Gastrocnemius medialis (tissue), 4 donors: ENCODE measurements around the gene ISG20.

ENCODE experiments used
- POLR2A ChIP-seq, 2 donors: fragments of 450-650 bp; IDR thresholded peaks; one replicate each; pipeline ENCODE4 v1.6.1; 2017; ENCODE audit warnings: antibody characterized with exemption in 2 of 2, mild to moderate bottlenecking in 2 of 2, moderate library complexity in 2 of 2
- TF ChIP-seq, protein P1 (sequence below), 5 experiments: fragments of 450-650 bp in 3 of 5; fragments of 200-600 bp in 2 of 5; sonication (generic) in 2 of 5; IDR thresholded peaks in 4 of 5; conservative IDR thresholded peaks in 1 of 5; 1 replicate in 4 of 5; 2 replicates in 1 of 5; pipeline ENCODE4 v1.5.1; 2016 to 2019; ENCODE audit warnings: antibody characterized with exemption in 5 of 5, mild to moderate bottlenecking in 3 of 5, moderate library complexity in 3 of 5

DNA sequence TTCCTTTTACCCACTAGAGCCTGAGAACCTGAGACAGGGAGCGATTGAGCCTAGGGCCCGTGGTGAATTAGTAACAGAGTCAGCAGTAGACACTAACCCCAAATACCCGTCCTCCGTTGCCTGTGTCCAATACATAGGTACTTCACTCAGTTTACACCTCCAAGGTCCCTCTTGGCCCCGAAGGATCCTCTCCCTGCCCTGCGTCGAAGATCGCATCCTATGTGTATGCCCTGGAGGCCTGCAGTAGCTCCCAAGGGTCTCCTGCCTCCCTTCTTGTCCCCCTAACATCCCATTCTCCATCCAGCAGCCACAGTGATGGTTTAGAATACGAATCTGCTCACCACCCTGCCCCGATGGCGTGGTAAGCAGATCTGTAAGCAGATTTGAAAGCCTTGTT is 67.0 kb downstream of the ISG20 start:
- TF ChIP-seq, protein P1, sequence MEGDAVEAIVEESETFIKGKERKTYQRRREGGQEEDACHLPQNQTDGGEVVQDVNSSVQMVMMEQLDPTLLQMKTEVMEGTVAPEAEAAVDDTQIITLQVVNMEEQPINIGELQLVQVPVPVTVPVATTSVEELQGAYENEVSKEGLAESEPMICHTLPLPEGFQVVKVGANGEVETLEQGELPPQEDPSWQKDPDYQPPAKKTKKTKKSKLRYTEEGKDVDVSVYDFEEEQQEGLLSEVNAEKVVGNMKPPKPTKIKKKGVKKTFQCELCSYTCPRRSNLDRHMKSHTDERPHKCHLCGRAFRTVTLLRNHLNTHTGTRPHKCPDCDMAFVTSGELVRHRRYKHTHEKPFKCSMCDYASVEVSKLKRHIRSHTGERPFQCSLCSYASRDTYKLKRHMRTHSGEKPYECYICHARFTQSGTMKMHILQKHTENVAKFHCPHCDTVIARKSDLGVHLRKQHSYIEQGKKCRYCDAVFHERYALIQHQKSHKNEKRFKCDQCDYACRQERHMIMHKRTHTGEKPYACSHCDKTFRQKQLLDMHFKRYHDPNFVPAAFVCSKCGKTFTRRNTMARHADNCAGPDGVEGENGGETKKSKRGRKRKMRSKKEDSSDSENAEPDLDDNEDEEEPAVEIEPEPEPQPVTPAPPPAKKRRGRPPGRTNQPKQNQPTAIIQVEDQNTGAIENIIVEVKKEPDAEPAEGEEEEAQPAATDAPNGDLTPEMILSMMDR (IDR thresholded peaks at IDR 0.05 in 4 of 5, conservative IDR thresholded peaks at IDR 0.05 in 1 of 5): no peak
- no peak for TF ChIP-seq POLR2A (IDR thresholded peaks at IDR 0.05)
